HUES64 (cell line): ENCODE measurements around the gene IPO9.

ENCODE experiments used
- H3K27ac ChIP-seq: 2 replicates; pipeline ENCODE4 v1.7.0; 2013; ENCODE audit warnings: low read depth, low read length, inconsistent platforms
- H3K27me3 ChIP-seq: 2 replicates; pipeline ENCODE4 v1.6.1; 2013; ENCODE audit warnings: mild to moderate bottlenecking, low read length; ENCODE audit not compliant: insufficient read depth
- H3K36me3 ChIP-seq: 2 replicates; pipeline ENCODE4 v1.6.1; 2013; ENCODE audit warnings: mild to moderate bottlenecking, low read length; ENCODE audit not compliant: insufficient read depth
- H3K4me1 ChIP-seq: 2 replicates; pipeline ENCODE4 v1.6.1; 2013; ENCODE audit warnings: mild to moderate bottlenecking, low read length, moderate library complexity; ENCODE audit not compliant: insufficient read depth
- H3K4me3 ChIP-seq: 2 replicates; pipeline ENCODE4 v1.5.1; 2013; ENCODE audit warnings: mild to moderate bottlenecking, low read length, moderate library complexity
- H3K9ac ChIP-seq: 2 replicates; pipeline ENCODE4 v1.6.1; 2013; ENCODE audit warnings: mild to moderate bottlenecking, low read depth, low read length
- H3K9me3 ChIP-seq: 2 replicates; pipeline ENCODE4 v1.6.1; 2013; ENCODE audit warnings: low read depth, low read length; ENCODE audit not compliant: insufficient read depth
- WGBS: fragments of 150-250, 120-280 bp; methylation state at CpG from one replicate; pipeline ENCODE4 v1.1.7; 2013; ENCODE audit warnings: missing lambda C conversion rate; 5-methylcytosine and 5-hydroxymethylcytosine counted together

IPO9 gene

DNA sequence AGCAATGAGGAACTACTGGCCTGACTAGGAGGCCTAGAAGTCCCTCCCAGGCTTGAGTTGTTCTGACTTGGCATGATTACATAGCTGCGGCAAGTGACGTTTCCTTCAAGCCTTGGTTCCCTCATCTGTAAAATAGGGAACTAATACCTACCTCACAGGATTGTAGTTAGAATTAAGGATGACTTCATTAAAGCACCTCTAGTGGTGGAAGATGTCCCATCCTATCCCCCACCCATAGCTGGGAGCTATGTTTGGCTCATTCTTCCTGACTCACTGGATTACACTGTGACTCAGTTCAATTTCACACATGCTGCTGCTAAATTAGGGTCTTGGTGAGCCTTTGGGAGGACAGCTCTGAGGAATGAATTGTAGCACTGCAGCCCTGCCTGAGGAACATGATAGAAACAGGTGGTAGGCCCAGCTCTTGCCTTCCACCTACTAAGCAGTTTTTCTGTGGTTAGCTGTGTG lies 53.7 kb downstream of the IPO9 start:
- peaks cover 21% of the 10 kb centered on the region; the same call in 1 of the 2 replicates for H3K4me1 ChIP-seq
- peaks cover under 1% of the 10 kb centered on the region; the same call in 1 of the 2 replicates for H3K27me3 ChIP-seq
- no peak overlapping the region for H3K9ac ChIP-seq
- no peak overlapping the region for H3K27ac ChIP-seq
- H3K4me3 ChIP-seq: no peak overlapping the region
- no peaks in the 10 kb centered on the region for H3K9me3 ChIP-seq
- no peaks in the 10 kb centered on the region for H3K36me3 ChIP-seq
- 84% methylated on average over 2 of the region's 2 CpGs for WGBS

GRCh38 chr1:201883266-201883665 lies 54.3 kb downstream of the IPO9 start:
- Histone ChIP-seq H3K27me3 (peaks cover 6% of the 10 kb centered on the region; the same call in 1 of the 2 replicates), H3K4me3 (no peak overlapping the region), H3K36me3 (no peaks in the 10 kb centered on the region), H3K27ac (no peak overlapping the region), H3K9ac (no peak overlapping the region), H3K4me1 (peaks cover 27% of the 10 kb centered on the region; the same call in 1 of the 2 replicates), H3K9me3 (no peaks in the 10 kb centered on the region)
- 84% methylated on average over 3 of the region's 3 CpGs for WGBS

- Histone ChIP-seq H3K27me3 (peaks cover 6% of the 10 kb centered on the region; the same call in 1 of the 2 replicates), H3K36me3 (no peaks in the 10 kb centered on the region), H3K9me3 (no peaks in the 10 kb centered on the region), H3K9ac (no peak overlapping the region), H3K4me1 (peaks cover 27% of the 10 kb centered on the region; the same call in 1 of the 2 replicates), H3K4me3 (no peak overlapping the region), H3K27ac (no peak overlapping the region)
- 88% methylated on average over 7 of the region's 7 CpGs for WGBS
Measured at GRCh38 chr1:201883786-201884185, 54.8 kb downstream of the IPO9 start.

DNA sequence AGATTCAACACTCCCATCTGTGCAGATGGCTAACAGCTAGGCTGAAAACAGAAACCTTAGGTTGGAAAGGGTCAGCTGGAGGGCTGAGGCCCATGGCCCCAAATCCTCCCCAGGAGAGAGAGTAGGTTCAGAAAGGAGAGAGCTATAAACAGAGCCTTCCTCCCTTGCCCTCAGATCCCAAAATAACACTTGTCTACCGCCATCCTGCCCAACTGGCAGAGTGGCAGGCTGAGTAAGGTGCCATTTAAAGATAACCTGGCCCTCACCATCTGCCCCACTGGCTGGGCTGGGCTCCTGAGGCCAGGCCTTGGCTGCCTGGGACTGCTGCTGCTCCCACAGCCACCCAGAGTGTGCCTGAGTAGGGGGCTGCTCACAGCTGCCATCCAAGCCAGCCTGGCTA lies 55.5 kb downstream of the IPO9 start:
- Histone ChIP-seq H3K4me3 (no peak overlapping the region), H3K36me3 (no peaks in the 10 kb centered on the region), H3K4me1 (peaks cover 27% of the 10 kb centered on the region; the same call in 1 of the 2 replicates), H3K9ac (no peak overlapping the region), H3K27me3 (peaks cover 12% of the 10 kb centered on the region), H3K9me3 (no peaks in the 10 kb centered on the region), H3K27ac (no peak overlapping the region)
- WGBS: 84% methylated on average over 1 of the region's 1 CpG

DNA sequence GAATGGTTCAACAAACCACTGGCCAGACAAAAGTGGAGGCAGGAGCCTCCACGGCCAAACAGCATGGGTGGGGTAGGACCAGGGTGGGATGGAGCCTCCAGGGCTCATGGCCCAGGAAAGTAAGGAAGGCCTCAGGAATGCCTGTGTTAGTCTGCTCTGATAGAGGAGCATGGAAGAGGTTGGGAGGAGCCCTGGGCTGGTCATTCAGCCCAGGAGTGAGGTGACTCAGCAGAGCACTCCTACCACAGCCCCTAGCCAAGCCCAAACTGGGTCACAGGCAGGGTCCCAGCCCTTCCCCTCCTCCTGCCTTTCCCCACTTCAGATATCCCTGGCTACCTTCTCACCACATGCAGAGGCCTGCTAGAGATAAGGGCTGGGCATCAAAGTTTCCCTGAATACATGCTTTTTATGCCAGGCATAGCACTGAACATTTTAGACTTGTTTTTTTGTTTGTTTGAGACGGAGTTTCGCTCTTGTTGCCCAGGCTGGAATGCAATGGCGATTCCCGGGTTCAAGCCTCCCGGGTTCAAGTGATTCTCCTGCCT lies 56.6 kb downstream of the IPO9 start:
- Histone ChIP-seq H3K36me3 (no peaks in the 10 kb centered on the region), H3K9me3 (no peaks in the 10 kb centered on the region), H3K4me3 (no peak overlapping the region), H3K27ac (no peak overlapping the region), H3K9ac (no peak overlapping the region), H3K4me1 (peaks cover 27% of the 10 kb centered on the region; the same call in 1 of the 2 replicates), H3K27me3 (peaks cover 15% of the 10 kb centered on the region)
- 92% methylated on average over 6 of the region's 6 CpGs for WGBS

- H3K4me1 ChIP-seq: peaks cover 22% of the 10 kb centered on the region; the same call in 1 of the 2 replicates
- H3K9ac ChIP-seq: no peak overlapping the region
- no peak overlapping the region for H3K4me3 ChIP-seq
- H3K36me3 ChIP-seq: no peaks in the 10 kb centered on the region
- no peaks in the 10 kb centered on the region for H3K9me3 ChIP-seq
- peaks cover 15% of the 10 kb centered on the region for H3K27me3 ChIP-seq
- 95% methylated on average over 9 of the region's 9 CpGs for WGBS
- H3K27ac ChIP-seq: no peak overlapping the region
Measured at GRCh38 chr1:201886103-201886885, 57.3 kb downstream of the IPO9 start.

- H3K36me3 ChIP-seq: no peaks in the 10 kb centered on the region
- no peak overlapping the region for H3K27ac ChIP-seq
- H3K9ac ChIP-seq: no peak overlapping the region
- H3K4me1 ChIP-seq: peaks cover 16% of the 10 kb centered on the region; the same call in 1 of the 2 replicates
- H3K27me3 ChIP-seq: peaks cover 15% of the 10 kb centered on the region
- no peaks in the 10 kb centered on the region for H3K9me3 ChIP-seq
- H3K4me3 ChIP-seq: no peak overlapping the region
- 84% methylated on average over 5 of the region's 5 CpGs for WGBS
Measured at GRCh38 chr1:201887116-201887866, 58.3 kb downstream of the IPO9 start.

DNA sequence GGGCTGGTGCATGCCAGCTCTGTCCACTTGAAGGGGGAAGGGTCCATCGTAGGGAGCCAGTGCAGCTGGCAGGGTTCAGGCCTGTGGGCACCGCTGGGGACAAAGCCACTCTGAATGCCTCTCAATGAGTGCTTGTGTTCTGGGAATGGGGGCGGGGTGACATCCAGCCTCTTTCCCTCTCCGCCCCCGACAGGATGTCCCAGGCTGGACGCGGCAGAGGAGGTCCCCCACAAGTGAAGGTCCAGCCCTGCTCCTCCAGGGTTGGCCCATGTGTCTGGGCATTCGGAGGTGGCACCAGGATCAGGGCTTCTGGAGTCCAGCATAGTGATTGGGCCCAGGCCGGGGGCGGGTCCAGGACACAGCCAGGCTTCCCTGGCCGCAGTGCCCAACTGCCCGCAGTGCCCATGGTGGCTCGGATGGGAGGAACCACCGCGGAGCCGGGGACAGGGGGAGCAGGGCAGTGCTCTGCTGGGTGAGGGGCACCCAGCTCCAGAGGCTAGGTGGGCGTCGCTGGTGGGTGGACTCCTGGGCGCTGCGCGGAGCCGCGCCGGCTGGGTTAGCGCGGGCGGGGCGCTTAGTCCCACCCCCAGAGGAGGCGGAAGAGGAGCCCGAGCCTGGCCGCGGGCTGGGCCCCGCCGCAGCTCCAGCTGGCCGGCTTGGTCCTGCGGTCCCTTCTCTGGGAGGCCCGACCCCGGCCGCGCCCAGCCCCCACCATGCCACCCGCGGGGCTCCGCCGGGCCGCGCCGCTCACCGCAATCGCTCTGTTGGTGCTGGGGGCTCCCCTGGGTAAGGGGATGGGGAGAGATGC lies 59.5 kb downstream of the IPO9 start, which contains the start of gene SHISA4:
Gene SHISA4 (plus strand): TSS at position 617 of the 808 bp plus-strand sequence. CDS start 97 bp downstream, at position 714.
- Histone ChIP-seq H3K4me3 (peak within 1 kb of the TSS; percentile 73), H3K9me3 (no peaks in the 10 kb centered on the region), H3K27me3 (peaks cover 15% of the 10 kb centered on the region), H3K4me1 (peaks cover 13% of the 10 kb centered on the region; the same call in 1 of the 2 replicates), H3K9ac (peak within 1 kb of the TSS; percentile 30; the same call in 1 of the 2 replicates), H3K36me3 (no peaks in the 10 kb centered on the region), H3K27ac (no peak within 1 kb of the TSS)
- 2% methylated on average over 49 of the region's 49 CpGs for WGBS

DNA sequence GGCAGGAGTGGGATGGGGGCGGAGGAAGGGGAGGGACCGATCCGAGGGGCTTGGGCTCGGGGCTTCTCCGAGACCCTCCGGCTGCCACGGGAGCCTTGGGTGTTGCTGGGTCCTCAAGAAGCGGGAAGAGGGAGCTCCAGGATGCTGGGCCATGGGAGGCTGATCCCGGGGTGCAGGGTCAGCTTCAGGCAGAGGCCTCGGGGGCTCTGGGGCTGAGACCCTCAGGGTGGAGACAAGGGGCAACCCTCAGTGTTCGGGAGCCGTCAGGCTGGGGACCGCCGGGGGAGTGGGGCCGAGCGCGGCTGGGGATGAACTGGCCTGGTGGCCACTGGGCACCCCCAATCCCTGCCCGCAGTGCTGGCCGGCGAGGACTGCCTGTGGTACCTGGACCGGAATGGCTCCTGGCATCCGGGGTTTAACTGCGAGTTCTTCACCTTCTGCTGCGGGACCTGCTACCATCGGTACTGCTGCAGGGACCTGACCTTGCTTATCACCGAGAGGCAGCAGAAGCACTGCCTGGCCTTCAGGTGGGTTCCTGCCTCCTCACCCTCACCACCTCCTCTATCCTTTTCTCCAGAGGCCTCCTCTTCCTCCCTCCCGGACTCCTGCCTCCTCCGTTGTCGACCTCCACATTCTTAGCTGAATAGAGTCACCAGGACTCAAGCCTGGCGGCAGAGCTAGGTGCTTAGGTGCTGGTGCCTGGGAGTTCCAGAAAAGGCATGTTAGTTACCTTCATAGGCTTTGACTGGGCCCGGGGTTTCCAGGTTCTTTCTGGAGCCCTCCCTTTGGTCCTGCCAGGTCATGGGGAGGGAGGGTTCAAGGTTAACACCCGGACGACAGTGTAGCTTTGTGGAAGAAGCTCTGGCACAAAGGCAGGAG lies 60.4 kb downstream of the IPO9 start:
- Histone ChIP-seq H3K9ac (peak overlapping the region; percentile 20; the same call in 1 of the 2 replicates), H3K27me3 (peaks cover 15% of the 10 kb centered on the region), H3K27ac (no peak overlapping the region)

DNA sequence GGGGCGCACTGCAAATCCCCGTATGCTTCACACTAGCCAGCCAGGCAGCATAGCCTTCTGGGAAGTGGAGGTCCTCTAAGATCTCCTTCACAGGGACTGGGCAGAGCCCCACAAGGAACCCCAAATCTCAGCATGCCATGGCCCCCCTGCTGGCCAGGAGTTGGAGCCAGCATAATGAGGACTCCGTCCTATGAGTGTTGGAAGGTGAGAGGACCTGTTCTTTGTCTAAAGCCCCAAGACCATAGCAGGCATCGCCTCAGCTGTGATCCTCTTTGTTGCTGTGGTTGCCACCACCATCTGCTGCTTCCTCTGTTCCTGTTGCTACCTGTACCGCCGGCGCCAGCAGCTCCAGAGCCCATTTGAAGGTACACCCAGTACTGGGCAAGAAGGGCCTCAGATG lies 61.3 kb downstream of the IPO9 start:
- Histone ChIP-seq H3K27ac (no peak overlapping the region), H3K9me3 (no peaks in the 10 kb centered on the region), H3K4me1 (peaks cover 27% of the 10 kb centered on the region), H3K27me3 (peaks cover 15% of the 10 kb centered on the region), H3K4me3 (no peak overlapping the region), H3K9ac (no peak overlapping the region), H3K36me3 (no peaks in the 10 kb centered on the region)
- WGBS: 92% methylated on average over 7 of the region's 7 CpGs

More for the DNA sequence above, 60.4 kb downstream of the IPO9 start:
- Histone ChIP-seq H3K4me3 (peak overlapping the region; percentile 73), H3K4me1 (peaks cover 21% of the 10 kb centered on the region), H3K9me3 (no peaks in the 10 kb centered on the region), H3K36me3 (no peaks in the 10 kb centered on the region)
- 30% methylated on average over 33 of the region's 33 CpGs for WGBS
